ENCODE data around the gene ADM2.

- TF ChIP-seq POLR2AphosphoS5 (IDR thresholded peaks at IDR 0.05) (no peak), EP300 (IDR thresholded peaks at IDR 0.05) (no peak), CTCF (IDR thresholded peaks at IDR 0.05) (no peak)
These were observed 41.6 kb downstream of the ADM2 start for GRCh38 chr22:50522806-50523438.

Data from upper lobe of left lung (tissue), 4 donors.